ENCODE measurements around the gene SPTB. TPM values are rescaled to one million over a fixed set of nuclear protein-coding genes. Genes with fewer than 3 reads are reported as not detected.

SPTB gene
- total RNA-seq, 2 experiments from 2014 or later = 0.03 to 0.08 TPM

DNA sequence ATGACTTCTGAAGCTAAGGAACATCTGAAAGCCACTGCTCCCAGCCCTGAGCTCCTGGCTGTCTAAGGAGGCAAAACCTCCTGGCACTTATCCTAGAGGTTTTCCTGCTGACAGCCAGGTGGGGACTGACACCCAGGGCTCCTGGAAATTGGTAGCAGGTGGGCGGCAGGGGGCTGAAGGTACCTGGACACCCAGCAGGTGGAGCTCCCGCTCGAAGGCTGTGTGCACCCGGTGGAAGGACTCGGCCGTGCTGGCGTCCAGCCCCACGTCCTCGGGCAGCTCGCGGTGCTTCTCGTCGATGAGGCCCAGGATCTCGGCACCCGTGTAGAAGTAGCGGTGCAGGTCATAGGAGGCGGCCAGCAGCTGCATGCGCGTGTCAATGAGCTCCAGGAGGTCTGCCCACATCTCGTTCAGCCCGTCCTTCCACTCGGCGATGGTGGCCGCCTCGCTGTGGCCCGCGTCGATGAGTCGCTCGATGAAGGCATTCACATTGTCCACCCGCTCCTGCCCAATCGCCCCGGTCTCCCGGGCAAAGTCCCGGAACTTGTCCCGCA lies 107.2 kb downstream of the SPTB start:
- POLR2A ChIA-PET = no interaction called here
- intact Hi-C loops (cut with DNase I, micrococcal nuclease) = no loop called here
- Mint-ChIP-seq H3K4me1 (ENCODE audit: low read depth) (peaks cover 25% of the 10 kb centered on the region), H3K9me3 (no peaks in the 10 kb centered on the region), H3K4me3 (no peak overlapping the region), H3K27me3 (no peaks in the 10 kb centered on the region), H3K36me3 (ENCODE audit: low read depth) (no peaks in the 10 kb centered on the region), H3K27ac (no peak overlapping the region)
- ATAC-seq (ENCODE audit: poor library complexity) (no peak), DNase-seq (no peak)
- H3K9me3 ChIP-seq (ENCODE audit: control insufficient read depth in 1 of 2, insufficient read depth in 1 of 2, low read length in 2 of 2) = peaks cover 0 to 10% of the 10 kb centered on the region in 2 experiments
- H3K27ac ChIP-seq (ENCODE audit: low read depth in 1 of 2, low read length in 2 of 2) = no peak overlapping the region
- no peaks in the 10 kb centered on the region for H3K36me3 ChIP-seq (ENCODE audit: insufficient read depth, low read length)
- CTCF ChIA-PET = no interaction called here
- TF ChIP-seq, protein P1, sequence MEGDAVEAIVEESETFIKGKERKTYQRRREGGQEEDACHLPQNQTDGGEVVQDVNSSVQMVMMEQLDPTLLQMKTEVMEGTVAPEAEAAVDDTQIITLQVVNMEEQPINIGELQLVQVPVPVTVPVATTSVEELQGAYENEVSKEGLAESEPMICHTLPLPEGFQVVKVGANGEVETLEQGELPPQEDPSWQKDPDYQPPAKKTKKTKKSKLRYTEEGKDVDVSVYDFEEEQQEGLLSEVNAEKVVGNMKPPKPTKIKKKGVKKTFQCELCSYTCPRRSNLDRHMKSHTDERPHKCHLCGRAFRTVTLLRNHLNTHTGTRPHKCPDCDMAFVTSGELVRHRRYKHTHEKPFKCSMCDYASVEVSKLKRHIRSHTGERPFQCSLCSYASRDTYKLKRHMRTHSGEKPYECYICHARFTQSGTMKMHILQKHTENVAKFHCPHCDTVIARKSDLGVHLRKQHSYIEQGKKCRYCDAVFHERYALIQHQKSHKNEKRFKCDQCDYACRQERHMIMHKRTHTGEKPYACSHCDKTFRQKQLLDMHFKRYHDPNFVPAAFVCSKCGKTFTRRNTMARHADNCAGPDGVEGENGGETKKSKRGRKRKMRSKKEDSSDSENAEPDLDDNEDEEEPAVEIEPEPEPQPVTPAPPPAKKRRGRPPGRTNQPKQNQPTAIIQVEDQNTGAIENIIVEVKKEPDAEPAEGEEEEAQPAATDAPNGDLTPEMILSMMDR (IDR thresholded peaks at IDR 0.05) = no peak
- no peak overlapping the region for H3K4me3 ChIP-seq (ENCODE audit: low read length)
- peaks cover 22% of the 10 kb centered on the region for H3K4me1 ChIP-seq (ENCODE audit: insufficient read depth, low read length)
- H3K27me3 ChIP-seq (ENCODE audit: control insufficient read depth in 1 of 2, insufficient read depth in 2 of 2, low read length in 2 of 2) = no peaks in the 10 kb centered on the region

DNA sequence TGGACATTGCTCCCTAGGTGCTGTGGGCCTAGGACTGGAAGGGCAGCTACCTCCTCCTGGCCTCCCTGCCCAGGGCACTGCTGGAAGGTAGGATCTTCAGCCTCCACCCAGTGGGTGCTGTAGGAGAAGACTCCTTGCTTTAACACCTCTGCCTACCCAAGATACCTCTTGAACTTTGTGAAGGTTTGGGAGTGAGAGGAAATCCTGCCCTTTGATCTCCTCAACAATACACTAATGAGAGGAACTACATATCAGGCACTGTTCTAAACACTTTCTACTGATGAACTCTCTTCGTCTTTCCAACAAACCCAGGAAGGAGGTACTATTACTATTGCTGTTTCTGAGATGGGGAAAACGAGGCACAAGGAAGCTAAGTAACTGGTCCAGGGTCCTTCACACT lies 108.5 kb downstream of the SPTB start:
- no peak overlapping the region for H3K27ac ChIP-seq (ENCODE audit: low read depth in 1 of 2, low read length in 2 of 2)
- H3K27me3 Mint-ChIP-seq = no peaks in the 10 kb centered on the region
- ChIA-PET CTCF (no interaction called here), POLR2A (no interaction called here)
- TF ChIP-seq, protein P1 (IDR thresholded peaks at IDR 0.05) = no peak
- no peaks in the 10 kb centered on the region for H3K36me3 ChIP-seq (ENCODE audit: insufficient read depth, low read length)
- intact Hi-C loops (cut with DNase I, micrococcal nuclease) = no loop called here
- H3K9me3 Mint-ChIP-seq = no peaks in the 10 kb centered on the region
- no peak overlapping the region for H3K4me3 Mint-ChIP-seq
- no peak overlapping the region for H3K27ac Mint-ChIP-seq
- no peak overlapping the region for H3K4me3 ChIP-seq (ENCODE audit: low read length)
- H3K4me1 Mint-ChIP-seq (ENCODE audit: low read depth) = peaks cover 25% of the 10 kb centered on the region
- peaks cover 25% of the 10 kb centered on the region for H3K4me1 ChIP-seq (ENCODE audit: insufficient read depth, low read length)
- H3K9me3 ChIP-seq (ENCODE audit: control insufficient read depth in 1 of 2, insufficient read depth in 1 of 2, low read length in 2 of 2) = peaks cover 0 to 10% of the 10 kb centered on the region in 2 experiments
- H3K27me3 ChIP-seq (ENCODE audit: control insufficient read depth in 1 of 2, insufficient read depth in 2 of 2, low read length in 2 of 2) = no peaks in the 10 kb centered on the region
- peak; percentile 57 for ATAC-seq (ENCODE audit: poor library complexity)
- no peaks in the 10 kb centered on the region for H3K36me3 Mint-ChIP-seq (ENCODE audit: low read depth)
- DNase-seq = peak in 1 of 14 experiments; percentile 43

DNA sequence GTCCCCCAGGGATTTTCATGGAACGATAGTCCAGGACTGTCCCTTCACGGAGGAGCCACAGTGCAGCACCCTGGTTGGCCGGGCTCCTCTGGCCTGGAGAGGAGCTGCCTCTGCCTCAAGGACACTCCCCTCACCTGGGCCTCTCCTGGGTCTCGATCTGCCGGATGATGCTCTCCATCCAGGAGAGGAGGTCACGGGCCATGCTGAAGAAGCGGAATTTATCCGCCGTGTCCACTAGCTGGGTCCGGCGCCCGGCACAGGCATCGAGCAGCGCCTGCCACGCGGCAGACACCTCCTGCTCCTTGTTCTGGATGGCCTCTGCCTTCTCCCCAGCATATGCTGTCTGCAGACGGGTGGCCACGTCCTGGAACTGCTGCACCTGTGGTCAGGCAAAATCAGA lies 109.0 kb downstream of the SPTB start:
- POLR2A ChIA-PET = no interaction called here

More for the DNA sequence above, 109.0 kb downstream of the SPTB start:
- TF ChIP-seq, protein P1 (IDR thresholded peaks at IDR 0.05) = no peak
- no peaks in the 10 kb centered on the region for H3K36me3 ChIP-seq (ENCODE audit: insufficient read depth, low read length)
- CTCF ChIA-PET = no interaction called here
- no peak for ATAC-seq (ENCODE audit: poor library complexity)
- no peak for DNase-seq
- H3K27ac Mint-ChIP-seq = no peak overlapping the region
- no peak overlapping the region for H3K4me3 ChIP-seq (ENCODE audit: low read length)
- H3K27ac ChIP-seq (ENCODE audit: low read depth in 1 of 2, low read length in 2 of 2) = no peak overlapping the region
- no peaks in the 10 kb centered on the region for H3K27me3 Mint-ChIP-seq
- H3K4me3 Mint-ChIP-seq = no peak overlapping the region
- H3K9me3 ChIP-seq (ENCODE audit: control insufficient read depth in 1 of 2, insufficient read depth in 1 of 2, low read length in 2 of 2) = peaks cover 0 to 10% of the 10 kb centered on the region in 2 experiments
- peaks cover 25% of the 10 kb centered on the region for H3K4me1 ChIP-seq (ENCODE audit: insufficient read depth, low read length)
- H3K27me3 ChIP-seq (ENCODE audit: control insufficient read depth in 1 of 2, insufficient read depth in 2 of 2, low read length in 2 of 2) = no peaks in the 10 kb centered on the region
- H3K4me1 Mint-ChIP-seq (ENCODE audit: low read depth) = peaks cover 25% of the 10 kb centered on the region
- intact Hi-C loops (cut with DNase I, micrococcal nuclease) = no loop called here
- no peaks in the 10 kb centered on the region for H3K36me3 Mint-ChIP-seq (ENCODE audit: low read depth)
- no peaks in the 10 kb centered on the region for H3K9me3 Mint-ChIP-seq

Data from CD4-positive, alpha-beta T cell (primary cell).